ENCODE data around the gene SPRYD4.

- TF ChIP-seq CTCF (IDR thresholded peaks at IDR 0.05; ENCODE audit: low read depth, low read length, poor library complexity, severe bottlenecking), result no peak
- TF ChIP-seq EZH2phosphoT487 (IDR thresholded peaks at IDR 0.05; ENCODE audit: borderline replicate concordance, low read length), result no peak
These were observed 6.9 kb upstream of the SPRYD4 start for GRCh38 chr12:56461235-56462159.
